ENCODE results near the gene EGLN1.
A peak's percentile ranks its signal among the peaks of the same experiment; 100 is the strongest.

The EGLN1 gene

DNA sequence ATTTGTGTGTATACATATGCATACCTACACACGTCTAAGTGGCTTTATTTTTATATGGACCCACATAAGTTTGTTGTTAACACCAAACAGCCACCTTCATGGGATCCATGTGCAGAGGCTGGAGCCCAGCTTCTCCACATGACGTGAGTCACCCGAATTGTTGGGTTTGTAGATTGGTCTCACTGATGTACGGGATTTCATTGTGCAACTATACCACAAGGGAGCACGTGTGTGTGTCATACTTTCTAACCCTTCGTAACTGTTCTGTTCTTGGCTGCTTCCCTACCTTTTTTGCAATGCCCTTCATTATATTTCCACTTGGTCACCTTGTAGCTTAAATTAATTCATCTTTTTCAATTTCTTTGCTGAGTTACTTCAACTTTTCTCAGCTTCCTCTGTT is 63.0 kb downstream of the EGLN1 start:
- H3K9ac ChIP-seq (ENCODE audit: low read length): no peak overlapping the region
- no peak overlapping the region for H3K4me2 ChIP-seq (ENCODE audit: low read length)
- H3K79me1 ChIP-seq (ENCODE audit: low read length): no peaks in the 10 kb centered on the region
- H2BK15ac ChIP-seq (replicated peaks; ENCODE audit: low read depth): no peak overlapping the region
- H3K4me3 ChIP-seq (ENCODE audit: low read length): no peak overlapping the region
- H3K79me2 ChIP-seq (ENCODE audit: control insufficient read depth, insufficient read depth, low read length): no peaks in the 10 kb centered on the region
- no peak overlapping the region for H3K27ac ChIP-seq (ENCODE audit: low read depth, low read length)
- H2BK120ac ChIP-seq (ENCODE audit: low read depth, low read length): no peak overlapping the region
- DNase-seq: no peak
- no peak overlapping the region for H4K5ac ChIP-seq (ENCODE audit: low read length)
- no peak overlapping the region for H2BK5ac ChIP-seq (ENCODE audit: low read length)
- H3K56ac ChIP-seq (ENCODE audit: low read length): no peak overlapping the region
- H3K36me3 ChIP-seq (ENCODE audit: control insufficient read depth, insufficient read depth, low read length): no peaks in the 10 kb centered on the region
- H3K18ac ChIP-seq (ENCODE audit: low read length): no peak overlapping the region
- H3K4me1 ChIP-seq (ENCODE audit: control insufficient read depth, low read depth, low read length): no peaks in the 10 kb centered on the region
- H3K4ac ChIP-seq (ENCODE audit: low read depth, low read length): no peak overlapping the region
- no peaks in the 10 kb centered on the region for H3K27me3 ChIP-seq (ENCODE audit: insufficient read depth, low read length, poor library complexity)
- H3K23ac ChIP-seq (ENCODE audit: low read length): no peak overlapping the region
- no CpG with 5 or more reads among the region's 6 CpGs for WGBS (ENCODE audit: extremely low coverage, insufficient coverage, low lambda C conversion rate)
- no peak overlapping the region for H2AK5ac ChIP-seq (ENCODE audit: low read length)
- no peak overlapping the region for H4K8ac ChIP-seq (ENCODE audit: low read depth, low read length)

DNA sequence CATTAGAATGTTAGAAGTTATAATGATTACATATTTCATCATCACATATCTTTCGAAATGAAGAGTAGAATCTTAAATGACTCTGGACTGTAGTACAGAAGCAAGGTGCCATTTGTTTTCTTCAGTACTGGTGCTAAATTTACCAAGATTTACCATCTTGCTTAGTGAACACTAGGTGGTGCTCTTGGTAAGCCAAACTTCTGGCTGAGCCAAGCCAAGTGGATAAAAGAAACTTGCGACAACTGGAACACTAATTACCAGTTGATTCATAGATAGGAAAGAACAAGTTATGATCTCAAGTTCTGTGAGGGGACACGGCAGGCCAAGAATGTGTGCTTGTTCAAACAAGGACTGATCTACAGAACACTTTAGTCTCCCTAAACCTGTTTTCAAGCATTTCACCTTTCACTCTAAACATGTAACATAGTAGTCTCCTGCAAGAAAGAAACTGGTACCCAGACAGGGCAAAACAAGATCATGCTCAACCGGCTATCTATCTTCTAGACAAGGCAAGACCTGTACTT is 64.2 kb downstream of the EGLN1 start:
- H3K79me1 ChIP-seq (ENCODE audit: low read length): no peaks in the 10 kb centered on the region
- WGBS (ENCODE audit: extremely low coverage, insufficient coverage, low lambda C conversion rate): no CpG with 5 or more reads among the region's 4 CpGs

DNA sequence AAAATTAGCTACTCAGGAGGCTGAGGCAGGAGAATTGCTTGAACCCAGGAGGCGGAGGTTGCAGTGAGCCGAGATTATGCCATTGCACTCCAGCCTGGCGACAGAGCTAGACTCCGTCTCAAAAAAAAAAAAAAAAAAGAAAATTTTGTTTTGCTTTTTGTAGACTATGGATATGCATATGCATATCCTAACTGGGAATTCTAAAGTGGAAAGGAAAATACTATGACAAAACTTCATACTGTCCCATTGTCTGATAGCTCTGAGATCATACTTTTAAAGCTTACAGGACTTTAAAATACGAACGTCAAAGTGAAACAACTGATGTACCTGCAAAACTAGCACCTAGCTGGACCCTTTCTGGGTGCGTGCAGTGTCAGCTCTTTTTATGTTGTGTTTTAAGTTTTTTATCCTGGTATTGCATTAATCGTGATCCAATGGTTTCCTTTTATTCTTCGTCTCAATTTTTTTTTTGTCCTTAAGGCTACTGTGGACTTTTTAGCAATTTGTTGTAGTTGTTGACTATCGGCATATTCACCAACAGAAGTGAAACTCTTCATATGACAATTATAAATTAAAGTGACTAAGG is 64.8 kb downstream of the EGLN1 start:
- Histone ChIP-seq H3K4me2 (ENCODE audit: low read length) (no peak overlapping the region), H4K5ac (ENCODE audit: low read length) (no peak overlapping the region), H3K36me3 (ENCODE audit: control insufficient read depth, insufficient read depth, low read length) (no peaks in the 10 kb centered on the region), H3K4ac (ENCODE audit: low read depth, low read length) (no peak overlapping the region), H3K4me1 (ENCODE audit: control insufficient read depth, low read depth, low read length) (no peaks in the 10 kb centered on the region), H2AK5ac (ENCODE audit: low read length) (no peak overlapping the region), H4K8ac (ENCODE audit: low read depth, low read length) (no peak overlapping the region), H2BK15ac (replicated peaks; ENCODE audit: low read depth) (no peak overlapping the region), H3K18ac (ENCODE audit: low read length) (no peak overlapping the region), H2BK120ac (ENCODE audit: low read depth, low read length) (no peak overlapping the region), H3K27me3 (ENCODE audit: insufficient read depth, low read length, poor library complexity) (no peaks in the 10 kb centered on the region), H3K79me2 (ENCODE audit: control insufficient read depth, insufficient read depth, low read length) (no peaks in the 10 kb centered on the region), H2BK5ac (ENCODE audit: low read length) (no peak overlapping the region), H3K9ac (ENCODE audit: low read length) (no peak overlapping the region), H3K79me1 (ENCODE audit: low read length) (no peaks in the 10 kb centered on the region), H3K23ac (ENCODE audit: low read length) (no peak overlapping the region), H3K4me3 (ENCODE audit: low read length) (no peak overlapping the region), H3K56ac (ENCODE audit: low read length) (no peak overlapping the region), H3K27ac (ENCODE audit: low read depth, low read length) (no peak overlapping the region)
- WGBS (ENCODE audit: extremely low coverage, insufficient coverage, low lambda C conversion rate): no CpG with 5 or more reads among the region's 10 CpGs
- DNase-seq: no peak

More for the DNA sequence above, 64.2 kb downstream of the EGLN1 start:
- peak; percentile 53 for DNase-seq
- no peak overlapping the region for H2BK5ac ChIP-seq (ENCODE audit: low read length)
- H3K4me2 ChIP-seq (ENCODE audit: low read length): no peak overlapping the region
- H3K23ac ChIP-seq (ENCODE audit: low read length): no peak overlapping the region
- no peak overlapping the region for H2BK15ac ChIP-seq (replicated peaks; ENCODE audit: low read depth)
- no peaks in the 10 kb centered on the region for H3K4me1 ChIP-seq (ENCODE audit: control insufficient read depth, low read depth, low read length)
- H3K79me2 ChIP-seq (ENCODE audit: control insufficient read depth, insufficient read depth, low read length): no peaks in the 10 kb centered on the region
- no peak overlapping the region for H2BK120ac ChIP-seq (ENCODE audit: low read depth, low read length)
- no peak overlapping the region for H3K27ac ChIP-seq (ENCODE audit: low read depth, low read length)
- H3K56ac ChIP-seq (ENCODE audit: low read length): no peak overlapping the region
- H3K36me3 ChIP-seq (ENCODE audit: control insufficient read depth, insufficient read depth, low read length): no peaks in the 10 kb centered on the region
- no peak overlapping the region for H2AK5ac ChIP-seq (ENCODE audit: low read length)
- H3K18ac ChIP-seq (ENCODE audit: low read length): no peak overlapping the region
- H3K4ac ChIP-seq (ENCODE audit: low read depth, low read length): no peak overlapping the region
- H4K5ac ChIP-seq (ENCODE audit: low read length): no peak overlapping the region
- no peak overlapping the region for H3K9ac ChIP-seq (ENCODE audit: low read length)
- no peaks in the 10 kb centered on the region for H3K27me3 ChIP-seq (ENCODE audit: insufficient read depth, low read length, poor library complexity)
- H3K4me3 ChIP-seq (ENCODE audit: low read length): no peak overlapping the region
- no peak overlapping the region for H4K8ac ChIP-seq (ENCODE audit: low read depth, low read length)

DNA sequence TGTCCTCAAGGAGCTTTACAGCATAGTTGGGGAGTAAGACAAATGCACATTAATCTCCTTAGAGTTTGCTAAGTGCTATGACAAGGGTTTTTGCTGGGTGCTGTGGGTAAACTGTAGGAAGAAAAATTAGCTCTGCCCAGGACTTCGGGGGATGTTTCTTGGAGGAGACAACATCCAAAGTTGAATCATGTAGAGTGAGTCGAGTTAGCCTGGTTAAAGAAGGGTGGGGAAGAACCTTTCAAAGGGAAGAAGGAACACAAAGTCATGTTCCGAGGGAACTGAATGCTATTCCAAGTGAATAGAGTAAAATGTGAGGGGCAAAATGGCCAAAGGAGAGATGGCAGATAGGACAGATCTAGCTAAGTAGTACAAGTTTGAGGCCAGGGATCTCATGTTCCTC is 66.9 kb downstream of the EGLN1 start:
- WGBS (ENCODE audit: extremely low coverage, insufficient coverage, low lambda C conversion rate): no CpG with 5 or more reads among the region's 3 CpGs
- Histone ChIP-seq H2AK5ac (ENCODE audit: low read length) (no peak overlapping the region), H3K4me3 (ENCODE audit: low read length) (no peak overlapping the region), H3K18ac (ENCODE audit: low read length) (no peak overlapping the region), H3K4me1 (ENCODE audit: control insufficient read depth, low read depth, low read length) (no peaks in the 10 kb centered on the region), H3K23ac (ENCODE audit: low read length) (no peak overlapping the region), H3K56ac (ENCODE audit: low read length) (no peak overlapping the region), H3K4me2 (ENCODE audit: low read length) (no peak overlapping the region), H3K9ac (ENCODE audit: low read length) (no peak overlapping the region), H2BK15ac (replicated peaks; ENCODE audit: low read depth) (no peak overlapping the region), H3K27ac (ENCODE audit: low read depth, low read length) (no peak overlapping the region), H3K4ac (ENCODE audit: low read depth, low read length) (no peak overlapping the region), H3K27me3 (ENCODE audit: insufficient read depth, low read length, poor library complexity) (no peaks in the 10 kb centered on the region), H3K79me1 (ENCODE audit: low read length) (no peaks in the 10 kb centered on the region), H3K36me3 (ENCODE audit: control insufficient read depth, insufficient read depth, low read length) (no peaks in the 10 kb centered on the region), H3K79me2 (ENCODE audit: control insufficient read depth, insufficient read depth, low read length) (no peaks in the 10 kb centered on the region), H4K8ac (ENCODE audit: low read depth, low read length) (no peak overlapping the region), H2BK120ac (ENCODE audit: low read depth, low read length) (no peak overlapping the region), H2BK5ac (ENCODE audit: low read length) (no peak overlapping the region), H4K5ac (ENCODE audit: low read length) (no peak overlapping the region)
- DNase-seq: no peak

DNA sequence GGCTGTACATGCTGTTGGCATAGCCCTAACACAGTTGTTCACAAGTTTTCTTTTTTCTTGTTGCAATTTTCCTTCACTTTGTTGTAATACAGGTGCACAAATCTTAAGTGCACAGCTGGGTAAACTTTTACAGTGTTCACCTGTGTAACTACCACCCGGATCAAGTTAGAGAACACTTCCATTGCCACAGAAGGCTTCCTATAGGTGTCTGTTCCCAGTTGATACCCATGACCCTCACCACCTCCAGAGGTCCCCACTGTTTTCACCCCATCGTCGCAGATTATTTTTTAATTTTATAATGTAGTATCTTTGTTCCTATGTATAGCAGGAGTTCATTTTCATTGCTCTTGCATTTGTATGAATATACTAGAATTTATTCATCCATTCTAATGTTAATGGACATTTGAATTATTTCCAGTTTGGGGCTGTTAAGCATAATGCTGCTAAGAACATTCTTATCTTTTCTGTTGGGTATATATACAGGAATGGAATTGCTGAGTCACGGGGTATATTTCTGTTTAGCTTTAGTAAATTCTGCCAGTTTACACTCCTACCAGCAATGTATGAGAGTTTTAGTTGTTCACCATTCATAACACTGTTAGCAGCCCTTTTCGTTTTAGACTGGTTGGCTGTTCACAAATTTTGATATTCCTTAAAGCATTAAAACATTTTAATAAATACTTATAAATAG is 67.6 kb downstream of the EGLN1 start:
- no CpG with 5 or more reads among the region's 5 CpGs for WGBS (ENCODE audit: extremely low coverage, insufficient coverage, low lambda C conversion rate)
- H3K27me3 ChIP-seq (ENCODE audit: insufficient read depth, low read length, poor library complexity): no peaks in the 10 kb centered on the region
- no peak overlapping the region for H2BK5ac ChIP-seq (ENCODE audit: low read length)
- no peak overlapping the region for H2AK5ac ChIP-seq (ENCODE audit: low read length)
- no peak overlapping the region for H2BK120ac ChIP-seq (ENCODE audit: low read depth, low read length)
- H3K27ac ChIP-seq (ENCODE audit: low read depth, low read length): no peak overlapping the region
- no peak overlapping the region for H3K56ac ChIP-seq (ENCODE audit: low read length)
- no peak overlapping the region for H3K18ac ChIP-seq (ENCODE audit: low read length)
- H4K8ac ChIP-seq (ENCODE audit: low read depth, low read length): no peak overlapping the region
- H3K79me1 ChIP-seq (ENCODE audit: low read length): no peaks in the 10 kb centered on the region
- no peak overlapping the region for H3K4ac ChIP-seq (ENCODE audit: low read depth, low read length)
- no peak overlapping the region for H3K4me3 ChIP-seq (ENCODE audit: low read length)
- no peak overlapping the region for H3K4me2 ChIP-seq (ENCODE audit: low read length)
- H3K9ac ChIP-seq (ENCODE audit: low read length): no peak overlapping the region
- no peaks in the 10 kb centered on the region for H3K79me2 ChIP-seq (ENCODE audit: control insufficient read depth, insufficient read depth, low read length)
- H3K4me1 ChIP-seq (ENCODE audit: control insufficient read depth, low read depth, low read length): no peaks in the 10 kb centered on the region
- H4K5ac ChIP-seq (ENCODE audit: low read length): no peak overlapping the region
- no peak for DNase-seq
- no peak overlapping the region for H3K23ac ChIP-seq (ENCODE audit: low read length)
- H3K36me3 ChIP-seq (ENCODE audit: control insufficient read depth, insufficient read depth, low read length): no peaks in the 10 kb centered on the region
- H2BK15ac ChIP-seq (replicated peaks; ENCODE audit: low read depth): no peak overlapping the region

Measured in mesendoderm (in vitro differentiated cells).